DMS153 (cell line): ENCODE results near the gene UBAC1.
A peak's percentile ranks its signal among the peaks of the same experiment; 100 is the strongest.
"Not testable (repeated sequence)": the region's sequence is repeated elsewhere in the genome, so short reads cannot be mapped to it uniquely, and the experiment has no call there.

ENCODE experiments used
- DNase-seq: peaks from one replicate; lab custom pipeline; 2025; lab: John Stamatoyannopoulos, UW

The UBAC1 gene

GRCh38 chr9:135978642-135979546 is 17.7 kb upstream of the UBAC1 start:
- no peak for DNase-seq

DNA sequence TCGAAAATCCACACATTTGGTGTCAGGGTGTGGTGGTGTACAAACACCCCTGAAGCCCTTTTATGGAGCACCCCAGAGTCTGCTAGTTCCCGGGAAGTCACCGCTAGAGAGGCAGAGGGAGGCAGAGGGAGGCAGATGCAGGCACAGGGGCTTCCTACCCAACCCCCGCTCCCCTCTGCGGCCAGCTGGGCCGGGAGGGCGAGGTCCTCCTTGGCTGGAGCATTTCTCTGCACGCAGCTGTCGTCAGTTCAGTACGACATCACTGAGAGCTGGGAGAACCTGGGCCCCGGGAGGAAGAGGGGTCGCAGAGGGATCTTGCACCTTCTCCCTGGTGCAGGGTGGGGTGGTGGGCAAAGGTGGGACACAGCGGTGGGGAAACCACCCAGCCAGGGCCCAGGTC is 15.8 kb upstream of the UBAC1 start:
- DNase-seq, result no peak

GRCh38 chr9:135976531-135976930 is 15.4 kb upstream of the UBAC1 start:
- no peak for DNase-seq

DNA sequence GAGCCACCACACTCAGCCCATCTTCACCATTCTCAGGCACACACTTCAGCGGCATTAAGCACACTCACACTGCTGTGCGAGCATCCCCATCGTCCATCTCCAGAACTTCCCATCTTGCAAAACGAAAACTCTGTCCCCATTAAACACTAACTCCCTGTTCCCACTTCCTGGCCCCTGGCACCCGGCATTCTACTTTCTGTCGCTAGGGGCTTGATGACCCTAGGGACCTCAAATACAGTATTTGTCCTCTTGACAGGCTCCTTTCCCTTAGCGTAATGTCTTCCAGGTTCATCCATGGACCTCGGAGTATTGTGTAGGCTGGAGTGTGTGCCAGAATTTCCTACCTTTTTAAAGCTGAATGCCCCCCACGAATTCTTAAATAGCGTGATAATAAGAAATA is 14.7 kb upstream of the UBAC1 start:
- DNase-seq, result no peak

DNA sequence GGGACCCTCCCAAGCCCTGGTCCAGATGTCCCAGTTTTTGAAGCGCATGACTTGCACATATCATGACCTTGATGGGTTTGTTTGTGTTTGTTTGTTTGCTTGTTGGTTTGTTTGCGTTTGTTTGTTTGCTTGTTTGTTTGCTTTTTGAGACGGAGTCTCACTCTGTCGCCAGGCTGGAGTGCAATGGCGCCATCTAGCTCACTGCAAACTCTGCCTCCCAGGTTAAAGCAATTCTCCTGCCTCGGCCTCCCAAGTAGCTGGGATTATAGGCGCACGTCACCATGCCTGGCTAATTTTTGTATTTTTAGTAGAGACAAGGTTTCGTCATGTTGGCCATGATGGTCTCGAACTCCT is 13.0 kb upstream of the UBAC1 start:
- no peak for DNase-seq

DNA sequence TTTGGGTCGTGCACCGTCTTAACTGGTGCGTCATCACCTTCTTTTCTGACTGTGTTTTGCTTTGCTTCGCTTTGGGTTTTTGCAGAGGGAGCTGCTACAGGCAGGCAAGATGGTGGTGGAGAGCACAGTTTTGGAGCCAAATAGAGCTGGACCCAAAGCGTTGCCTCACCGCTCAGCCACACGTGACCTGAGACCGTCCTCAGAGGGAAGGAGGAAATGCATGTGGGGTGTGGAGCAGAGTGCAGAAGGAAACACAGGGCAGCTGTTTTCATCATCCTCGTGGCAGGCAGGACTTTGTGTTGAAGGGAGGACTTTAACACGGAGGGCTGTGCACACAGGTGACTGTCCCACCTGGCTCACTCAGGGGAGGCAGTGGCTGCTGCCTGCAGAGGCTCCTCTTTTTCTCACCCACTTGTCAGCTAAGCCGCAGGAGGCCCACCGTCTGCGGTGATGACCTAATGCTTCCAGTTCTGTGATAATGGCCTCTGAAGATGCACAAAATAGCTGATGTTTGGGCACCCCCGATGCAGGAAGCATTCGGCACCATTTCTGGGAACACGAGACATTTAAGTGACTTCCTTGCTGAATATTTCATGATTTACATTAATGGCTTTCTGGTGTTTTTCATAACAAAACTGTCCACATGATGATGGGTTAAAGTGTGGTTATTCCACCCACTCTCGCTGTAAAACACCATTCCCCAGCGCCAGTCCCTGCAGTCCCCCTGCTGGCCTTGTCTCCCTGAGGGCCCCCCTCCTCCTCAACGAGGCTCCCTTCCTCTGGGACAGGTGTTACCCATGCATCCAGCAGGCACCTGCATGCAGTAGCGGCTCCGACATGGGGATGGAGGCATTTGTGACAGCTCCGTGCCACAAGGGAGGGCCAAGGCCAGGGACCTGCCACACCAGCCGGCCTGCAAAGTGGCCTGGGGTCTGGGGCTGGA is 12.4 kb upstream of the UBAC1 start:
- DNase-seq, result no peak

- DNase-seq, result no peak
These were observed 10.7 kb upstream of the UBAC1 start for GRCh38 chr9:135971892-135972291.

- DNase-seq, result no peak
These were observed 10.1 kb upstream of the UBAC1 start for GRCh38 chr9:135971111-135971766.

GRCh38 chr9:135970128-135970815 is 9.1 kb upstream of the UBAC1 start:
- DNase-seq, result no peak

DNA sequence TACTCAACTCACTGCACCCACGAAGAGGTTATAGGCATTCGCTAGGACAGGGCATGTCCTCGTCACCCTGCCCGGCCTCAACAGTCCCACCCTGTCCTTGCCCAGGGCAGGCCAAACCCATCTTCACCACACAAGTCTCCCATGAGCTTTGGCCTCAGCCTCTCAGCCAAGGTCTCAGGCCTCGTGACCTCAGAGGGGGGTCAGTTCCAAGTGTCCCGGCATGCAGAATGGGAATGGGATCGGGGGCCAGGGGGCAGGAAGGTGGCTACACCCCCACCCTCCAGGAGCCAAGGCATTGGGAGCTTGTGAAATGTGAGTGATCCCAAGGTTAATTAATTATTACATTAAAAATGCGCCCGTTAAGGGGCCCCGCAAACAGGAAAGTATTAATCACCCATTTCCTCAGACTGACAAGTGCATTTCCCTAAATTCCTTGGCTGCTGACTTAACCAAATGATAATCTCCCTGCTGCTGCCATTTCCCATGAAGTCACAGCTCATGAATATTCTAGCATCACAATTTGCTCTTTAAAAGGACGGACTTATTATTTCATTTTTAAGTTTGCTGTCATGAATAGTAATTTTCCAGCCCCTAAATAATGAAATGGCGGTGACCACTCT is 8.0 kb upstream of the UBAC1 start:
- DNase-seq, result no peak

DNA sequence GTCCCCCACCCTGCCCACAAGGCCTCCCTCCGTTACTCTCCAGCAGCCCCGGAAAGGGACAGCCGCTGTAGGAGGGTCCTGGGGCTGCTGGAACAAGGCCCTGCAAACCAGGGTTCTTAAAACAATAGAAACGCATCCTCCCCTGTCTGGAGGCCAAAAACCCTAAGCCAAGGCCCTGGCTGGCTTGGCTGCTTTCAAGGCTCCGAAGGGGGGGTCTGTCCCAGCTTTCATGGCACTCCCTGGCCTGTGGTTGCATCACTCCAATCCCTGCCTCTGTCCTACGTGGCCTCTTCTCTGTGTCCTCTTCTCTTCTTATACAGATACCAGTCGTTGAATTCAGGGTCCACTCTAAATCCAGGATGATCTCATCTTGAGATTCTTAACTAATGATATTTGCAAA is 7.4 kb upstream of the UBAC1 start:
- no peak for DNase-seq

GRCh38 chr9:135968083-135968476 is 6.9 kb upstream of the UBAC1 start:
- DNase-seq, result no peak

- not testable (repeated sequence) for DNase-seq
These were observed 5.7 kb upstream of the UBAC1 start for GRCh38 chr9:135966916-135967260.

DNA sequence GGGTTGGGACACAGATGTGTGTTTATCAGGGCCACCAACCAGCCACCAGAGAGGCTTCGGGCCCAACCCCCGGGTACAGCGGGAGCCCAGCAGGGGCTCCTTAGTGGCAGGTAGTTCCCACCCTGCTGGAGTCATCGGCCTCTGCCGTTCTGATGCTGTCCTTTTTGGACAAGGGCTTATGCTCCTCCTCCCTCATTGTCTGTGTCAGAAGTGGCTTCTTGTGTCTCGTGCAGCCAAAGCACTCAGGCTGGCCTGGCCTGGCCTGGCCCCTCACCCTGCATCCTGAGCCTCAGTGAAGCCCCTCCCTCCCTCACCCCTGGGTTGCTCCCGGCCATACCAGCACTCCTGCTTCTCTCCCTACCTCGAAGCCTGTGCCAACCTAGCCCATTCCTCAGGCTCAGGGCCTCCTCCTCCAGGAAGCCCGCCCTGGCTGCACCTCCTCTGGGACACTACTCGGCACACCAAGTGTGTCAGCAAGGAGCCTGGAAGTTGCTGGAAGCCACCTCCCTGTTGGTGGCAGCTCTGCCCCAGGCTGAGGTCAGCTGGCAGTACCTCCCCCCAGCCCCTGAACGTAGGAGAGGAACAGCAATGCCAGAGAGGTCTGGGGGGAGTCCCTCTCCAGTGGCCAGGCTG is 4.1 kb upstream of the UBAC1 start:
- no peak for DNase-seq

- DNase-seq, result no peak
These were observed 2.8 kb upstream of the UBAC1 start for GRCh38 chr9:135963938-135964337.

DNA sequence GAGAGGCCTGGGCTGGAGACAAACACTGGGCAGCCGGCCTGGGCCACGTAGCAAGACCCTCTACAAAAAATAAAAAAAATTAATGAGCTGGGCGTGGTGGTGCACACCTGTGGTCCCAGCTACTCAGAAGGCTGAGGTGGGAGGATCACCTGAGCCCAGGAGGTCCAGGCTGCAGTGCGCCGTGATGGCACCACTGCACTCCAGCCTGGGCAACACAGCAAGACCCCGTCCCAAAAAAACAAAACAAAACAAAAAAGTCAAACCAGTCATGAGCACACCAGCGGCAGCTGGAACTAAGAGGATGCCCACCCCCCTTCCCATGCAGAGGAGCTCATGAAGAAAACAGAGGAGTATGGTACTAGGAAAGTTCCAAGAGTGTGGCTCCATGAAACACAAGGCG is 2.2 kb upstream of the UBAC1 start:
- DNase-seq, result no peak

GRCh38 chr9:135962696-135963307 is 1.6 kb upstream of the UBAC1 start:
- no peak for DNase-seq

DNA sequence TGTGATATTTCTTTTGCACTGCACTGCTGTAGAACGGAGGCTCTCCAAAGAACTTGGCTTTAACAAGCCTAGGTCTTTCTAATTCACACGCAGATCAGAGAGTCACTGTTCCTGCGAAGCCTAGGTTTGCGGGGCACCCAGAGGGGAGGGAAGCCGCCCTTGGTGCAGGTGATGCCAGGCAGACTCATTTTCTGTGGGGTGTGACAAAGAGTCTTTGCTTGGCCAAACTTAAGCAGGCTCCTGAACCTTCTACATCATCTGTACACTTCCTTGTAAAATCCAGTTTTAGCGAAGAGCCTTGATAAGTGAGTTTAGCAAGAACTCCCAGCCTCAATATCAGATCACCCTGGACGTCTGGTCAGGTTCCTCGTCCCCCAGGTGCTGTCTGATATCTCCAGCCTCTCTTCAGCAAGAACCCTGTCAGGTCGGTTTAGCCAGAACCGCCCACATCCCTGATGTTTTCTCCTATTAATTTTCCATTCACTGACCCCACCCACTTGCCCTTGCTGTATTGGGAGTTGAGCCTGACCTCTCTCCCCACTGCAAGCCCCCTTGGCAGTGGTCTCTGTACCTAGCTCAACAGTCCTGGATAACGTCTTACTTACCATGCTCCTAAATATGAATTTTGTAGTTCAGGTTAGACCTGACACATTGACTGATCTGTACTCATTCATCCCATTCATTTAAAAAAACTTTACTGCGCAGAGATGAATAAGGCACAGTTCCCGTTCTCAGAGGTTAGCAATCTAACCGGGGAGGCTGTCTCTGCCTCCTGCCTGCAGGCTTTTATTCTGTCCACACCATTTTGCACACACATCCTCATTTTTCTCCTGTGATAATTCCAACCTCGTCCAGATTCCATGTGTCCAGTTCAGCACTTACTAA is 880 bp upstream of the UBAC1 start:
- peak; percentile 6 for DNase-seq

GRCh38 chr9:135960411-135961276 is 529 bp downstream of the UBAC1 start:
- DNase-seq, result no peak
